Effector CD4-positive, alpha-beta T cell (primary cell): Measurements from ENCODE around the gene EP300.
A peak's percentile ranks its signal among the peaks of the same experiment; 100 is the strongest.
"Not testable (repeated sequence)": the region's sequence is repeated elsewhere in the genome, so short reads cannot be mapped to it uniquely, and the experiment has no call there.

ENCODE experiments used
- DNase-seq: peaks from one replicate; pipeline ENCODE4 v3.0.0-alpha.2; 2020

EP300 gene

DNA sequence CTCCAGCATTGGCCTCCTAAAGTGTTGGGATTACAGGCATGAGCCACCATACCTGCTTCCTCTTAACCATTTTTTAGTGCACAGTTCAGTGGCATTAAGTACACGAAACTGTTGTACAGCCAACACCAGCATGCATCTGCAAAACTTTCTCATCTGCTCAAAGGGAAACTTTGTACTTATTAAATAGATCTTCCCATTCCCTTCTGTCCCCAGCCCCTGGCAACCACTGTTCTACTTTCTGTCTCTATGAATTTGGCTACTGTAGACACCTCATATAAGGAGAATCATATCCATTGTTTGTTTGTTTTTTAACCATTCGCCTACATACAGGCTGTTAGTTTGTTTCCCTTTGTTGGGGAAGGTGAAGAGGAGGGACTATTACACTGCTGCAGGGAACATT lies 6.5 kb upstream of the EP300 start:
- no peak for DNase-seq

GRCh38 chr22:41091132-41092022 lies 1.0 kb upstream of the EP300 start:
- peak; percentile 99 for DNase-seq

GRCh38 chr22:41092847-41093411 lies 537 bp downstream of the EP300 start:
- peak; percentile 9 for DNase-seq

DNA sequence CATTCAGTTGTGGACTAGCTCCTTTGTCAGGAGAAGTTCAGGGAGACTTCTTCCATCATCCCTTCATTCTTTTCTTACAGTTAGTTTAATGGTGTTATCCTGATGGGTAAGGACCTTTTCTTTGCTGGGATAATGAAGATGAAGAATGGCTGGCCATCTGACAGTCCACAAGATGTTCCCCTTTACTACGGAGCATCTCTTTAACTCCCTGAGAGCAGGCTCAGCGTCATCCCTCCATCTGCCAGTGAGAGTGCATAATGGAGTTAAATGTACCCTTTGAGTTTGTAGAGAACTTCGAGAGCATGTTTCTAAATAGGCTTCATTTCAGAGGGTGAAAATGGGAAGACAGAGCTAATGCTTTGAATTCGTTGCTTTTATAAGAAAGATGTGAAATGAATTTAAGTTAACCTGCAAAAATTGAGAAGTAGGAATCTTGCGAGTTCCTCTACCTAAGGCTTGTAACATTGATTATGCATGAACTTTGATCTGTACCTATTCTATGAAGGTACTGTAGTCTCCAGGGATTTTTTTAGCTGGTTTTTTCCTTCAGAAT lies 1.7 kb downstream of the EP300 start:
- no peak for DNase-seq

GRCh38 chr22:41096391-41096790 lies 4.0 kb downstream of the EP300 start:
- no peak for DNase-seq

GRCh38 chr22:41096841-41097240 lies 4.4 kb downstream of the EP300 start:
- no peak for DNase-seq

- DNase-seq, result no peak
Observed at GRCh38 chr22:41099036-41099435, 6.6 kb downstream of the EP300 start.

- no peak for DNase-seq
Observed at GRCh38 chr22:41106122-41106968, 14.0 kb downstream of the EP300 start.

DNA sequence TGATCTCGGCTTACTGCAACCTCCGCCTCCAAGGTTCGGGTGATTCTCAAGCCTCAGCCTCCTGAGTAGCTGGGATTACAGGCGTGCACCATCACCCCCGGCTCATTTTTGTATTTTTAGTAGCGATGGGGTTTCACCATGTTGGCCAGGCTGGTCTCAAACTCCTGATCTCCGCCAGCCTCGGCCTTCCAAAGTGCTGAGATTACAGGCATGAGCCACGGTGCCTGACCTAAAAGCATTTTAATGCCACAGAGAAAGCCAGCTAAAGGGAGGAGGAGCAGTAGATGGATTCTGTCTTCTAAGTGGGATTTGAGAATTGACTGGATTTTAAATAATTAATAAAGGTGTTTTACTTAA lies 14.6 kb downstream of the EP300 start:
- not testable (repeated sequence) for DNase-seq

DNA sequence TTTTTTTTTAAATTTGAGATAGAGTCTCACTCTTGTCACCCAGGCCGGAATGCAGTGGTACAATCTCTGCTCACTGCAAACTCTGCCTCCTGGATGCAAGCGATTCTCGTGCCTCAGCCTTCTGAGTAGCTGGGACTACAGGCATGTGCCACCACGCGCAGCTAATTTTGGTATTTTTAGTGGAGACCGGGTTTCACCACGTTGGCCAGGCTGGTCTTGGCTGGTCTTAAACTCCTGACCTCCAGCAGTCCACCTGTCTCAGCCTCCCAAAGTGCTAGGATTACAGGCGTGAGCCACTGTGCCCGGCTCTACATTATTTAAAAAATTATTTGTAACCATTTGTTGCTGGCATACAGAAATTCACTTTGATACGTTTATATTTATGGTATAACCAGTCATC lies 18.6 kb downstream of the EP300 start:
- DNase-seq, result no peak

GRCh38 chr22:41116342-41116741 lies 23.9 kb downstream of the EP300 start:
- no peak for DNase-seq

- no peak for DNase-seq
Observed at GRCh38 chr22:41117127-41117965, 25.0 kb downstream of the EP300 start.

- no peak for DNase-seq
Observed at GRCh38 chr22:41123151-41123550, 30.8 kb downstream of the EP300 start.

DNA sequence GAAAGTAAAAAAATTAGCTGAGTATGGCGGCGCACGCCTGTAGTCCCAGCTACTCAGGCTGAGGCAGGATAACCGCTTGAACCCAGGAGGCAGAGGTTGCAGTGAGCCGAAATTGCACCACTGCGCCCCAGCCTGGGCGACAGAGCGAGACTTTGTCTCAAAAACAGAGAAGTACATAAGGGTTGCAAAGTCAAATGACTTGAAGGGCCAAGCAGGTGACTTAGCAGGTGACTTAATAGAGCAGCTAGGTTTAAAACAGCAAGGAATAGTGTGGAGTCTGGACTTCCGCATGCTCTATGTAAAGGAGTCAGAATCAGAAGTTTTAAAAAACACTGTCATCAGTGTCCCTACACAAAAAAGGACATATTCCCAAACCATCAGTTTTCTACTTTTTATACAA lies 31.7 kb downstream of the EP300 start:
- no peak for DNase-seq

GRCh38 chr22:41127451-41127850 lies 35.1 kb downstream of the EP300 start:
- no peak for DNase-seq

- no peak for DNase-seq
Observed at GRCh38 chr22:41128606-41129005, 36.2 kb downstream of the EP300 start.

DNA sequence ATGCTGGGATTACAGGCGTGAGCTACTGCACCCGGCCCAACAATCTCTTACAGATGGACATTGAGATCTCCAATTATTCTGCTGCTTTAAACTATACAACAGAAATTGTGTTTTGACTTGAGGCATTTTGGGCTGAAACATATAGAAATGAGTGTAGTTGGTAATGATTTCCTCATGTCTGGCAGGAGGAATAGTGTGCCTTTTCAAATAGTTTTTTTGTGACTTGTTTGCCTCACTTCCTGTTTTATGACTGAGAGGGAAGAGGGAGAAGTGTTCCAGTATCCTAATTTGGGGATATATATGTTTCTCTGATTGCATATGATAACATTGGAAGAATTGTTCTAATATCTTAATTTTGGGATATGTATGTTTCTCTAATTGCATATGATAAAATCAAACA lies 40.2 kb downstream of the EP300 start:
- no peak for DNase-seq

DNA sequence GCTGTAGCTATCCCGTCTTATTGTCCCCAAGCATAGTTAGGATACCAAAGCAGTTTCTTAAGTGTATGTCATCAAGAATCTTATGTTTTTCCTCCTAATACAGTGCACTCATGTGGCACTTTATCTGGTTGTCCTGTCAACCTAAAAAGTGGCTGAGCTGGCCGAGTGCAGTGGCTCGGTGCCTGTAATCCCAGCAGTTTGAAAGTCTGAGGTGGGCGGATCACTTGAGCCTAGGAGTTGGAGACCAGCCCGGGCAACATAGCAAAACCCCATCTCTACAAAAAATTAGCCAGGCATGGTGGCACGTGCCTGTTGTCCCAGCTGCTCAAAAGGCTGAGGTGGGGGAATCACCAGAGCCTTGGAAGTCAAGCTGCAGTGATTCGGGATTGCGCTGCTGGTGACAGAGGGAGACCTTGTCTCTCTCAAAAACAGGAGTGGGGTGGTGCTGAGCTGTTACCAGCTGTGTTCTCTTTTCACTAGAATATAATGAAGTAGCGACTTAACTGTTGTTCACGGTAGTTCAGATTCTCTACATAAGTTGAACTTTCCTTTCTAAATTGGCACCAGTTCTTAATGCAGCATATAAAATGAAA lies 48.1 kb downstream of the EP300 start:
- DNase-seq, result no peak

GRCh38 chr22:41145921-41146320 lies 53.5 kb downstream of the EP300 start:
- not testable (repeated sequence) for DNase-seq

DNA sequence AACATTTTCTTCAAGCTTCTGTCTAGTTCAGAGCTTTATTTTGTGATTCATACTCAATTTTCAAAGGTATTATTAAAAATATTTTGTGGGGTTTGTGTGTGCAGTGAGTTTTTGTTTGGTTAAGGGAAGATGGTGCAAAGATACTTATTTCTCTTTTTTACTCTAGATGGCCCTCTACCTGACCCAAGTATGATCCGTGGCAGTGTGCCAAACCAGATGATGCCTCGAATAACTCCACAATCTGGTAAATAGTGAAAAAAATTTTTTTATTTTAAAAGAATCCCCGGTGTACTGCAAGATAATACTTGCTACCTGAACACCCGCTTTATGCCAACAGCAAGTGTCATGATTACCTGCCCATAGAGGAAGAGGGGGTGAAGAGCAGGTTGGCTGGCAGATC lies 54.2 kb downstream of the EP300 start:
- no peak for DNase-seq

DNA sequence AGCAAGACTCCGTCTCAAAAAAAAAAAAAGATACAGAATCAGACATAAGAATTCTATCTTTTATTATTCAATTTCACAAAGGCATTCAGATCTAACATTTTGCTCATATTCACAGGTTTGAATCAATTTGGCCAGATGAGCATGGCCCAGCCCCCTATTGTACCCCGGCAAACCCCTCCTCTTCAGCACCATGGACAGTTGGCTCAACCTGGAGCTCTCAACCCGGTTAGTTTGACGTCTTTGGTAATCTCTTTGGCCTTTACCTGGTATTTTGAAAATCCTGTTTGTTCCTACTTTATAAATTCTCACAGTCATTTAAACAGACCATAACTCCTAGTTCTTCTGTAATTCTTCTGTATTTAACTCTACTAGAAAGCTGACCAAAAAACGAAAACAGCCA lies 55.3 kb downstream of the EP300 start:
- no peak for DNase-seq

DNA sequence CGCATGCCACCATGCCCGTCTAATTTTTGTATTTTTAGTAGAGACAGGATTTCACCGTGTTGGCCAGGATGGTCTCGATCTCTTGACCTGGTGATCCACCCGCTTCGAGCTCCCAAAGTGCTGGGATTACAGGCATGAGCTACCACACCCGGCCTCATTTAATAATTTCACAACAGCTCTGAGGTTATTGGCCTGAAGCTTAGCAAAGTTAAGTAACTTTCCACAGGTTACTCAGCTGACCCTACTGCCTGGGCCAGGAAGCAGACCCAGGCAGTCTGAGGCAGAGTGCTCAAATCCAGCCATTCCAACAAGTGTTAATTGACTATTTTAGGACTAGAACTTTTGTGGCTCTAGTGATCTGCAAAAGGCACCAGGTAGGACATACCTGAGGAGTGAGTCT lies 60.5 kb downstream of the EP300 start:
- DNase-seq, result no peak
